Calu3 (cell line): ENCODE measurements around the gene FYN. TPM values are rescaled to one million over a fixed set of nuclear protein-coding genes. Genes with fewer than 3 reads are reported as not detected.
"Not testable (repeated sequence)": the region's sequence is repeated elsewhere in the genome, so short reads cannot be mapped to it uniquely, and the experiment has no call there.

Experiments used
- BruUV-seq: library from RNA; stranded (reverse); fragments of 400-500 nt; replicated peaks from 2 replicates; lab custom pipeline; 2021; lab: Mats Ljungman, UMichigan
- CTCF ChIA-PET: fragments of 300-600 bp; sonication (Branson Sonifier 250); formaldehyde crosslinking; loops from one replicate; lab custom pipeline; 2022; ENCODE audit warnings: antibody characterized with exemption; lab: Charles Lee
- DNase-seq: peaks from one replicate; pipeline ENCODE4 v3.0.0; 2022
- H3K27ac Mint-ChIP-seq: one replicate; pipeline ENCODE4 v1.8.0; 2022; ENCODE audit warnings: mixed read lengths; ENCODE audit not compliant: unreplicated experiment
- H3K27me3 Mint-ChIP-seq: one replicate; pipeline ENCODE4 v1.8.0; 2022; ENCODE audit warnings: mixed read lengths; ENCODE audit not compliant: unreplicated experiment
- H3K36me3 Mint-ChIP-seq: one replicate; pipeline ENCODE4 v1.8.0; 2022; ENCODE audit warnings: mild to moderate bottlenecking, moderate library complexity, mixed read lengths; ENCODE audit not compliant: insufficient read depth, unreplicated experiment
- H3K4me1 Mint-ChIP-seq: one replicate; pipeline ENCODE4 v1.8.0; 2022; ENCODE audit warnings: mild to moderate bottlenecking, low read depth, mixed read lengths; ENCODE audit not compliant: unreplicated experiment
- H3K4me3 Mint-ChIP-seq: one replicate; pipeline ENCODE4 v1.8.0; 2022; ENCODE audit warnings: mild to moderate bottlenecking, low read depth, moderate library complexity, mixed read lengths; ENCODE audit not compliant: unreplicated experiment
- H3K9me3 Mint-ChIP-seq: one replicate; pipeline ENCODE4 v1.8.0; 2022; ENCODE audit warnings: low read depth, mixed read lengths; ENCODE audit not compliant: unreplicated experiment
- CTCF ChIP-seq: fragments of 200-600 bp; IDR thresholded peaks from one replicate; pipeline ENCODE4 v1.8.0; 2022; ENCODE audit warnings: antibody characterized with exemption; ENCODE audit not compliant: unreplicated experiment
- intact Hi-C: fragments of 100-400 bp; cut with micrococcal nuclease; formaldehyde crosslinking; loops from one replicate; pipeline ENCODE4 v1.10.0; 2022; ENCODE audit not compliant: unreplicated experiment
- total RNA-seq: library from RNA; stranded (reverse); gene quantifications from 2 replicates; pipeline ENCODE4 v1.2.3, GENCODE V29; 2022

Gene FYN
- total RNA-seq, 1 experiment from 2014 or later = 61.0 TPM

DNA sequence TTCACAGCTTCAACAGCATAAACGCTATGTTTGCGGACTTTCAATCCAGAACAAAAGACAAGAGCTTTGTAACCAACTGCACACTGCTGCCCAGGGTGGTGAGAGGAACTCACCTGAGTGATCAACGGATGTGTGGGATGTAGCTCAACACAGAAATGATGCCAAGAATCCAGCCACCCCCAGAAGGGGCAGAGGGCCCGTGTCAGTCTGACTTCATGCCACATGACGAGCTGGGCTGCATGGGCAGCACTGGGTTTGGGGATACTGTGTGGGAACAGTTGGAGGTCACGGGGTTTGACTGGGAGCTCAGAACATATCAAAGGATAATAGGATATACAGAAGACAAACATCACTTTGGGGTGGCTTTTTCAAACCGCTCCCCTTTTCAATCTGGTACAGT lies 188.2 kb downstream of the FYN start:
- H3K9me3 Mint-ChIP-seq = no peaks in the 10 kb centered on the region
- H3K36me3 Mint-ChIP-seq = peaks cover 6% of the 10 kb centered on the region
- no peak overlapping the region for H3K4me3 Mint-ChIP-seq
- H3K4me1 Mint-ChIP-seq = peaks cover 9% of the 10 kb centered on the region
- no TSS peak for BruUV-seq
- no peak for TF ChIP-seq CTCF
- H3K27ac Mint-ChIP-seq = no peak overlapping the region
- no peak for DNase-seq
- CTCF ChIA-PET = no interaction called here
- intact Hi-C loops = no loop called here
- H3K27me3 Mint-ChIP-seq = no peaks in the 10 kb centered on the region

DNA sequence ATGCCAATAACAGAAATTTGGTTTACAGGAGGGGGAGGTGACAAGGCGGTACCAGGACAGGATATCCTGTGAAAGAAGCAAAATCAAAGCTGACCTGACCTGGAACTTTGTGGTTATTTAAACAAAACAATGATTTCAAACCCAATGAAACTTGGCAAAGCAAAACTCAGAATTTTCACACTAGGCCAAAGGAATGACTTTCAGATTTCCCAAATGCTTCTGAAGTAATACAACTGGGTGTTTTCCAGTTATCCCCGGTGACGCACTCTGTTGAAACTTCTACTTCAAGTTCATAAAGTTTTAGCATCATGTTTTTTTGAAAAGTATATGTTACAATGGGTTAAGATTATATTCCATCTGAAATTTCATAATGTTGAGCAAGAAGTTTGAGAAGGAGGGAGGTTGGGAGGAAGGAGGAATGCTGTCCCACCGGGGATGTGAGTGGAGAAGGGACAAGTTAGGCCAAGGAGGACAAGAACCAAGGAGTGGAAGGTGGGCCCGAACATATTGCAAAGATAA lies 189.4 kb downstream of the FYN start:
- Mint-ChIP-seq H3K4me1 (peaks cover 14% of the 10 kb centered on the region), H3K9me3 (no peaks in the 10 kb centered on the region), H3K36me3 (no peaks in the 10 kb centered on the region), H3K27ac (no peak overlapping the region), H3K27me3 (no peaks in the 10 kb centered on the region), H3K4me3 (no peak overlapping the region)
- intact Hi-C loops = no loop called here
- DNase-seq = no peak
- BruUV-seq = no TSS peak
- TF ChIP-seq CTCF = no peak
- CTCF ChIA-PET = no interaction called here

- Mint-ChIP-seq H3K36me3 (no peaks in the 10 kb centered on the region), H3K27me3 (no peaks in the 10 kb centered on the region), H3K4me3 (no peak overlapping the region), H3K4me1 (peaks cover 21% of the 10 kb centered on the region), H3K27ac (no peak overlapping the region), H3K9me3 (no peaks in the 10 kb centered on the region)
- no TSS peak for BruUV-seq
- intact Hi-C loops = no loop called here
- CTCF ChIA-PET = no interaction called here
- no peak for TF ChIP-seq CTCF
- no peak for DNase-seq
Observed at GRCh38 chr6:111683157-111683556, 190.1 kb downstream of the FYN start.

DNA sequence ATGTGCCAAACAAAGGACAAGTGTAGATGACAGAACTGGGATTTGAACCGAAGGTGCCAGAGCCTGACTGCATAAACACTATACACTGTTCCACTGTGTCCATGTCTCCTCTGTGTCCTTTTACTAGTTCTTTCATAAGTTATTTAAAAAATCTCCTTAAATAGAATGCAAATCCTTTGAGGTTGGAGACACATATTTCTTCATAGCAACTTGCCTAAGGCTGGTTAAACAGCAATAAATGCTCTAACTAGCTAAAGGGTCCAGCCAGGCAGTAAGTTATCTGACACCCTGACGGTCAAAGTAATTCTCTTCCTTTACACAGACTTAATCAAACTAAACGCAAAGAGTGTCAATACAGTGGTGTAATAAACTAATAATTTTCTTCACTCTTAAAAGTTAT lies 191.4 kb downstream of the FYN start:
- H3K27ac Mint-ChIP-seq = no peak overlapping the region
- no peaks in the 10 kb centered on the region for H3K36me3 Mint-ChIP-seq
- no peaks in the 10 kb centered on the region for H3K27me3 Mint-ChIP-seq
- no peak overlapping the region for H3K4me3 Mint-ChIP-seq
- CTCF ChIA-PET = no interaction called here
- no peak for TF ChIP-seq CTCF
- no peak for DNase-seq
- H3K9me3 Mint-ChIP-seq = no peaks in the 10 kb centered on the region
- BruUV-seq = no TSS peak
- intact Hi-C loops = no loop called here
- H3K4me1 Mint-ChIP-seq = peaks cover 22% of the 10 kb centered on the region

- DNase-seq, H3K36me3 Mint-ChIP-seq, BruUV-seq, intact Hi-C loops, H3K27me3 Mint-ChIP-seq, H3K4me3 Mint-ChIP-seq, H3K9me3 Mint-ChIP-seq, CTCF ChIA-PET, H3K27ac Mint-ChIP-seq: not testable (repeated sequence)
- H3K4me1 Mint-ChIP-seq = peaks cover 22% of the 10 kb centered on the region
Observed at GRCh38 chr6:111680811-111681609, 192.2 kb downstream of the FYN start.
